Stimulated activated naive CD8-positive, alpha-beta T cell treated with anti-CD3 and anti-CD28 coated beads, Interleukin-15, Interleukin-2, amounts not matched to agents 100 ng/mL and 50 ng/mL, for 24 hours (primary cell): ENCODE measurements around the gene CLSTN2.

Experiments
- H3K27ac Mint-ChIP-seq: one replicate; pipeline ENCODE4 v1.8.0; 2021; ENCODE audit warnings: mild to moderate bottlenecking, mixed read lengths
- H3K27me3 Mint-ChIP-seq: one replicate; pipeline ENCODE4 v1.8.0; 2021; ENCODE audit warnings: mixed read lengths
- H3K36me3 Mint-ChIP-seq: one replicate; pipeline ENCODE4 v1.8.0; 2021; ENCODE audit warnings: low read depth, mixed read lengths
- H3K4me1 Mint-ChIP-seq: one replicate; pipeline ENCODE4 v1.8.0; 2021; ENCODE audit warnings: low read depth, mixed read lengths
- H3K4me3 Mint-ChIP-seq: one replicate; pipeline ENCODE4 v1.8.0; 2021; ENCODE audit warnings: mild to moderate bottlenecking, mixed read lengths
- H3K9me3 Mint-ChIP-seq: one replicate; pipeline ENCODE4 v1.8.0; 2021; ENCODE audit warnings: mixed read lengths

Gene CLSTN2

GRCh38 chr3:140571836-140572235 is 636.9 kb downstream of the CLSTN2 start:
- no peaks in the 10 kb centered on the region for H3K27me3 Mint-ChIP-seq
- H3K27ac Mint-ChIP-seq = no peak overlapping the region
- H3K4me1 Mint-ChIP-seq = no peaks in the 10 kb centered on the region
- no peaks in the 10 kb centered on the region for H3K36me3 Mint-ChIP-seq
- no peak overlapping the region for H3K4me3 Mint-ChIP-seq
- no peaks in the 10 kb centered on the region for H3K9me3 Mint-ChIP-seq

- Mint-ChIP-seq H3K4me3 (no peak overlapping the region), H3K27me3 (no peaks in the 10 kb centered on the region), H3K9me3 (no peaks in the 10 kb centered on the region), H3K4me1 (no peaks in the 10 kb centered on the region), H3K27ac (no peak overlapping the region), H3K36me3 (no peaks in the 10 kb centered on the region)
Measured at GRCh38 chr3:140572334-140572733, 637.3 kb downstream of the CLSTN2 start.

- Mint-ChIP-seq H3K36me3 (no peaks in the 10 kb centered on the region), H3K27me3 (no peaks in the 10 kb centered on the region), H3K4me1 (no peaks in the 10 kb centered on the region), H3K4me3 (no peak overlapping the region), H3K27ac (no peak overlapping the region), H3K9me3 (no peaks in the 10 kb centered on the region)
Measured at GRCh38 chr3:140573011-140573410, 638.0 kb downstream of the CLSTN2 start.

GRCh38 chr3:140574375-140574774 is 639.4 kb downstream of the CLSTN2 start:
- Mint-ChIP-seq H3K36me3 (no peaks in the 10 kb centered on the region), H3K27ac (no peak overlapping the region), H3K27me3 (no peaks in the 10 kb centered on the region), H3K9me3 (no peaks in the 10 kb centered on the region), H3K4me3 (no peak overlapping the region), H3K4me1 (no peaks in the 10 kb centered on the region)

DNA sequence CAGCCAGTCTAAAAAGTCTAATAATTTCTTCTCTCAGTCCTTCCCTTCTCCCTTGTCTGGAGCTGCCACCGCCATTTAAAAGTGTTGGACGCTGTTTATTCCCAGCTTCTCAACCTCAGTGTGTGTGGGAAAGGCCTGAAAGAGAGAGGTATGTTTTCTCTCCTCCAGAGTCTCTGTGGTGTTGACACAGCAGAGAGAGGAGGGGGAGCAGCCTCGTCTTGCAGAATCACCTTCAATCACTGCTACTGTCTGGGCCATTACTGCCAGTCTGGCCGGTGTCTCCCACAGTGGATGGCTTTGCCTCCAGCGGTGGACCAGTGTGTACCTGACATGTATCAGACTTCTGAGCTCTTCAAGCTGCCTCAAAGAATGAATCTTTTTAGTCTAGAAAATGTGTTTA is 641.5 kb downstream of the CLSTN2 start:
- Mint-ChIP-seq H3K9me3 (no peaks in the 10 kb centered on the region), H3K27me3 (no peaks in the 10 kb centered on the region), H3K4me3 (no peak overlapping the region), H3K27ac (no peak overlapping the region), H3K36me3 (no peaks in the 10 kb centered on the region), H3K4me1 (no peaks in the 10 kb centered on the region)

DNA sequence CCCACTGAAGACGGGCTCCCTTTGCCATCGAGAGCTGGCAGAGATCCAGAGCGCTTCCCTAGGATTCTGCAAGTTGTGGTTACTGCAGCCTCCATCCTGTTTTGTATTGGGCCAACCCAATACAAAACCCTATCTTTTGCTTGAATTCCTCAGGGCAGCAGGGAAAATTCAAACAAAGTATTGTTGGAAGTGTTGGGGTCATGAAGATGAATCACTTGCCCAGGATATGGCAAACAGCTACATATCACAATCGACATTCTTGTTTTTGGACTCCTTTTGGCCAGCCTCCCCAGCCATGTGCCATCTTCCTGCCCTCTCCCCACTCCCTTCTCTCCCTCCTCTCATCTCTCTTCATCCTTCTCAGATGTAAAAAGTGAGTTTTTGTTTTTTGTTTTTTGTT is 642.9 kb downstream of the CLSTN2 start:
- no peak overlapping the region for H3K27ac Mint-ChIP-seq
- no peaks in the 10 kb centered on the region for H3K9me3 Mint-ChIP-seq
- no peaks in the 10 kb centered on the region for H3K27me3 Mint-ChIP-seq
- H3K4me3 Mint-ChIP-seq = no peak overlapping the region
- H3K4me1 Mint-ChIP-seq = no peaks in the 10 kb centered on the region
- no peaks in the 10 kb centered on the region for H3K36me3 Mint-ChIP-seq

DNA sequence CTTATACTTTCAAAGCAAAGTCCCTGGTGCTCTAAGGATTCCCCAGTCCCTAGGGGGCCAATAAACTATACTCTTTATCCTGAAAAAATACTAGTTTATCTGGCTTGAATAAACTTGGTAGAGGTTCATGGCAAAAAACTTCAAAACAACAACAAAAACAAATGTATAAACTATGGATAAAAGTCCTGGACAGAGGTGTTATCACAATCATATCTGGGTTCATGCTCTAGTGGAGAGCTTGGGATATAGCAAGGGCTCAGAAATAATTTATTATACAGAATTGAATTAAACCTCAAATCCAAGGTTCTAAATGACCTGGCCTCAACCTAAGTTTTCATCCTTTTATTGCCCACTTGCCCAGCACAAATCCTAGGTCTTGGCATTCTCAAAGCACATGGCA is 644.3 kb downstream of the CLSTN2 start:
- no peaks in the 10 kb centered on the region for H3K4me1 Mint-ChIP-seq
- H3K27ac Mint-ChIP-seq = no peak overlapping the region
- H3K9me3 Mint-ChIP-seq = no peaks in the 10 kb centered on the region
- no peaks in the 10 kb centered on the region for H3K36me3 Mint-ChIP-seq
- no peaks in the 10 kb centered on the region for H3K27me3 Mint-ChIP-seq
- H3K4me3 Mint-ChIP-seq = no peak overlapping the region

DNA sequence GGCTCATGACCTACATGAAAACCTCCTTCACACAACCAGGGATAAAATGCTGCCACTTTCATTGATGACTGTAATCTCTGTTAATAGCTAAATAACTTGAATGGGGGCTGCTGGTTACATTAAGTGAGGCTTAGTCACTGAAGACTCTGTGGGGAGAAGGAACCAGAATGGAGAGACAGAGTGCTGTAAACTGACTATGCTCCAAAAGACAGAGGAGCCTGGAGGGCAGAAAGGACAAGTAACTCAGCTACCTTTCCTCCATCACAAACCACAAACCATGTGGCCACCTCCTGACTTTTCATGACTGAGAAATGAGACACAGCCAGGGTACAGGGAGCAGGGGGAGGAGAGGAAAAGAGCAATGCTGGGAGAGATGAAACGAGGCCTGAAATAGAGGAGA is 645.8 kb downstream of the CLSTN2 start:
- Mint-ChIP-seq H3K4me3 (no peak overlapping the region), H3K27me3 (peaks cover 3% of the 10 kb centered on the region), H3K4me1 (no peaks in the 10 kb centered on the region), H3K36me3 (no peaks in the 10 kb centered on the region), H3K27ac (no peak overlapping the region), H3K9me3 (no peaks in the 10 kb centered on the region)

DNA sequence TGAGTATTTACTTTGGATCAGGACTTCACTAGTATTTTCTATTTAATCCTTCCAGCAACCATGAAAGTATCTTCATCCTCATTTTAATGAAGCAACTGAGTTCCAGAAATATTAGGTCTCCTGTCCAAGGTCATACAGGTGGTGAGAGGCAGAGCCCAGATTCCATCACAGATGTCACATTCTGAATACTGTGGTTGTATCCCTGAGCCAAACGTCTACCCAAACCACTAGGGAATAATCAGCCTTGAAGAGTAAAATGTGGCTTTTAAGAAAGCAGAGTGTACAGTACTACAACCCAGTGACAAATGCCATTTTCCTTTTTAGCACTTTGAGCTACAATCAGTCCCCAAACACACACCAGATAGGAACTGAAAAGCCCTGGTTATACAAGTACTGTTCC is 649.6 kb downstream of the CLSTN2 start:
- Mint-ChIP-seq H3K4me3 (no peak overlapping the region), H3K27ac (no peak overlapping the region), H3K4me1 (no peaks in the 10 kb centered on the region), H3K27me3 (peaks cover 3% of the 10 kb centered on the region), H3K9me3 (no peaks in the 10 kb centered on the region), H3K36me3 (no peaks in the 10 kb centered on the region)

- H3K9me3 Mint-ChIP-seq = no peaks in the 10 kb centered on the region
- no peak overlapping the region for H3K4me3 Mint-ChIP-seq
- no peak overlapping the region for H3K27ac Mint-ChIP-seq
- H3K36me3 Mint-ChIP-seq = no peaks in the 10 kb centered on the region
- peaks cover 3% of the 10 kb centered on the region for H3K27me3 Mint-ChIP-seq
- no peaks in the 10 kb centered on the region for H3K4me1 Mint-ChIP-seq
Measured at GRCh38 chr3:140585828-140586227, 650.8 kb downstream of the CLSTN2 start.

DNA sequence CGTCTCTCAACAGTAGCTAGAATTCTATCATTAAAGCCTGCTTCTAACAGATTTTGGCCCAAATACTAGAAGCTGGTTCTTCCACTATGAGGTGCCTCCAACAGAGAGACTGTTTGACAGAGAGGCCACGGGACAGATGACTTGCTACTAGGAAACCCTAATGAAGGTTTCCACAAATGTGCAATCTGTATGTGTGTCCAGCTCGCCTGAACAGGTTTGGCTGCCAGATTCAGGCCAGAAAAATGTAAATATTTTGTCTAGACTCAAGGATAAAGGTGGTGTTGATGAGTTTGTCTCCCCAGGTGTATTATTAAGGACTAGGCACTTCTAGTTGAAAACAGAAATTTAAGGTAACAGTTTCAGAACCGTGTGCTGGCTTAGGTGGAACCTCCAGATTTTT is 651.3 kb downstream of the CLSTN2 start:
- H3K27me3 Mint-ChIP-seq = peaks cover 3% of the 10 kb centered on the region
- no peak overlapping the region for H3K27ac Mint-ChIP-seq
- no peaks in the 10 kb centered on the region for H3K36me3 Mint-ChIP-seq
- no peaks in the 10 kb centered on the region for H3K4me1 Mint-ChIP-seq
- H3K9me3 Mint-ChIP-seq = no peaks in the 10 kb centered on the region
- H3K4me3 Mint-ChIP-seq = no peak overlapping the region

- no peaks in the 10 kb centered on the region for H3K9me3 Mint-ChIP-seq
Measured at GRCh38 chr3:140588558-140588957, 653.6 kb downstream of the CLSTN2 start.

DNA sequence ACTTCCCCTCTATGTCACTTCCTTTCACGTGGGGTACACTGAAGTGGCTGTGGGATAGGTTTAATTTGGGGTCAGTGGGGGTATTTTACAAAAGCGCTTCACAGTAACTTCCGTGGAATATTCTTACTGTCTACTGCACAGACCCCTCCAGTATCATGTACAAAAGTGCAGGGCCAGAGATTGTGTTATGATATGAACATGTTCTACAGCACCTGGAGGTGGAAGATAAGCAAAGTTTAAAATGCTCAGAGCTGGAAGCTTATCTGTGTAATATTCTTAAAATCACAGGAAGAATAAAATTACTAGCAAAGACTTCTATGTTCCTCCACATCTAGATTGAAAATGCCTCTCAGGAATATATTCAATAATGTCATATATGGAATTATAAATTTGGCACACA is 658.8 kb downstream of the CLSTN2 start:
- no peak overlapping the region for H3K4me3 Mint-ChIP-seq
- H3K9me3 Mint-ChIP-seq = no peaks in the 10 kb centered on the region
- no peak overlapping the region for H3K27ac Mint-ChIP-seq
- H3K36me3 Mint-ChIP-seq = no peaks in the 10 kb centered on the region
- H3K27me3 Mint-ChIP-seq = no peaks in the 10 kb centered on the region
- no peaks in the 10 kb centered on the region for H3K4me1 Mint-ChIP-seq

More at GRCh38 chr3:140588558-140588957, 653.6 kb downstream of the CLSTN2 start:
- H3K4me3 Mint-ChIP-seq = no peak overlapping the region
- H3K27ac Mint-ChIP-seq = no peak overlapping the region
- H3K27me3 Mint-ChIP-seq = peaks cover 3% of the 10 kb centered on the region
- H3K36me3 Mint-ChIP-seq = no peaks in the 10 kb centered on the region
- no peaks in the 10 kb centered on the region for H3K4me1 Mint-ChIP-seq

GRCh38 chr3:140595295-140595694 is 660.3 kb downstream of the CLSTN2 start:
- H3K4me1 Mint-ChIP-seq = no peaks in the 10 kb centered on the region
- H3K36me3 Mint-ChIP-seq = no peaks in the 10 kb centered on the region
- no peak overlapping the region for H3K4me3 Mint-ChIP-seq
- no peaks in the 10 kb centered on the region for H3K27me3 Mint-ChIP-seq
- H3K9me3 Mint-ChIP-seq = no peaks in the 10 kb centered on the region
- no peak overlapping the region for H3K27ac Mint-ChIP-seq

DNA sequence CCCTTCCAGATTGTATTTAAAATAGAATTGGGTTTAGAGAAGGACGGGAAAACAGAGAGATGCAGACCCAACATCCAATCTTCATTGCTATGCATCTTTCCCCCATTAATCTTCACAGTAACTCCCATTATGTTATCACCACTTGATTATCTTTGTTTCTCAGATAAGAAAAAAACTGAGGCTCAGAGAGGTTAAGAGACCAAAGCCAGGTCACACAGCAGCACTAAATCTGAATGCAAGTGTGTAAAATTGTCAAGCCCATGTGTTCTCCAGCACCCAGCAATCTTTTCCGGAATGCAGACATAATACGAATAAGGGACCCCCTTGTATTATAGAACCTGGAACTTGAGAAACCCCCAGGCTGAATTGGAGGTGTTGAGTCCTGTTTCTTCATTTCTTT is 662.4 kb downstream of the CLSTN2 start:
- H3K27me3 Mint-ChIP-seq = no peaks in the 10 kb centered on the region
- H3K9me3 Mint-ChIP-seq = no peaks in the 10 kb centered on the region
- no peak overlapping the region for H3K4me3 Mint-ChIP-seq
- H3K27ac Mint-ChIP-seq = no peak overlapping the region
- H3K4me1 Mint-ChIP-seq = no peaks in the 10 kb centered on the region
- H3K36me3 Mint-ChIP-seq = no peaks in the 10 kb centered on the region

GRCh38 chr3:140597792-140598191 is 662.8 kb downstream of the CLSTN2 start:
- H3K27me3 Mint-ChIP-seq = no peaks in the 10 kb centered on the region
- no peaks in the 10 kb centered on the region for H3K4me1 Mint-ChIP-seq
- H3K36me3 Mint-ChIP-seq = no peaks in the 10 kb centered on the region
- H3K4me3 Mint-ChIP-seq = no peak overlapping the region
- no peak overlapping the region for H3K27ac Mint-ChIP-seq
- no peaks in the 10 kb centered on the region for H3K9me3 Mint-ChIP-seq

DNA sequence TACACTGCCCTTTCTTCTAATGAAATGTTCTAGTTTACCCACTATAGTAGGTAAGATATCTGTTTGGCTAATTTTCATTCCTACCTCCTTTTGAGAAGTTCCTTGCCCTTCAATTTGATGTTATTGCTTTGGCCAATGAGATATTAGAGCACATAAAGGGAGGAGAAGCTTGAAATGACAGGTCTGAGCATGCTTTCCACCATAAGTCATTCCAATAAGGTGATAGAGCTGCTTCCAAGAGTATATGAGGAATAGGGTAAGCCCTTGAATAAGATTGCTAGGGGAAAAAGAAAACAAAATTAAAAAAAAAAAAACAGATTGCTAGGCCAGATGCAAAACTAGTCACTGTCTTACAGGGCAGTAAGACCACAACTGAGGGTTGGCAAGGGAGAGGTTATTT is 664.0 kb downstream of the CLSTN2 start:
- Mint-ChIP-seq H3K36me3 (no peaks in the 10 kb centered on the region), H3K27ac (no peak overlapping the region), H3K4me3 (no peak overlapping the region), H3K4me1 (no peaks in the 10 kb centered on the region), H3K9me3 (no peaks in the 10 kb centered on the region), H3K27me3 (no peaks in the 10 kb centered on the region)
